ENCODE measurements around the gene TXNDC17. TPM values are rescaled to one million over a fixed set of nuclear protein-coding genes. Genes with fewer than 3 reads are reported as not detected.

The TXNDC17 gene
- total and polyA plus RNA-seq, 2 of the 13 experiments (the other 11 are each of a cell fraction or from before 2014, with no cell fraction given), result 188 to 266 TPM

- TF ChIP-seq ZNF362 (CRISPR knock-in tag; IDR thresholded peaks at IDR 0.05; ENCODE audit: borderline replicate concordance) (no peak; the same call in 1 of the 2 replicates), ZNF33A (CRISPR knock-in tag; IDR thresholded peaks at IDR 0.05; ENCODE audit: borderline replicate concordance) (no peak), ZNF616 (CRISPR knock-in tag; IDR thresholded peaks at IDR 0.05; ENCODE audit: low read depth) (peak; percentile 99), ATF7 (IDR thresholded peaks at IDR 0.05) (no peak), ATF7 (CRISPR knock-in tag; IDR thresholded peaks at IDR 0.05) (peak; percentile 79; the same call in 1 of the 2 replicates), TEAD2 (CRISPR knock-in tag; IDR thresholded peaks at IDR 0.05) (peak; percentile 54; the same call in 1 of the 2 replicates), SAFB2 (CRISPR knock-in tag; IDR thresholded peaks at IDR 0.05; ENCODE audit: borderline replicate concordance, low read depth) (peak; percentile 72), ZBTB4 (CRISPR knock-in tag; IDR thresholded peaks at IDR 0.05; ENCODE audit: borderline replicate concordance) (peak; percentile 97; the same call in 1 of the 2 replicates), ZNF446 (CRISPR knock-in tag; IDR thresholded peaks at IDR 0.05) (peak; percentile 96), PREB (CRISPR knock-in tag; IDR thresholded peaks at IDR 0.05) (peak; percentile 96), ZNF292 (CRISPR knock-in tag; IDR thresholded peaks at IDR 0.05; ENCODE audit: borderline replicate concordance, low read depth) (peak; percentile 73), EHMT2 (IDR thresholded peaks at IDR 0.05; ENCODE audit: borderline replicate concordance, low read depth, low read length) (no peak), ZFP36L2 (CRISPR knock-in tag; IDR thresholded peaks at IDR 0.05) (no peak), ZGPAT (CRISPR knock-in tag; IDR thresholded peaks at IDR 0.05) (peak; percentile 93), ZFP62 (CRISPR knock-in tag; IDR thresholded peaks at IDR 0.05) (no peak), CSRNP1 (CRISPR knock-in tag; IDR thresholded peaks at IDR 0.05) (peak; percentile 98), ZNF891 (CRISPR knock-in tag; IDR thresholded peaks at IDR 0.05) (peak; percentile 97; the same call in 1 of the 2 replicates)
Observed at GRCh38 chr17:6651919-6652452, 11.1 kb downstream of the TXNDC17 start (continued).

All from HepG2 (cell line).